ENCODE data around the gene SLC12A7. TPM values are rescaled to one million over a fixed set of nuclear protein-coding genes. Genes with fewer than 3 reads are reported as not detected.

SLC12A7 gene
- total and polyA plus RNA-seq, 2 of the 13 experiments (the other 11 are each of a cell fraction or from before 2014, with no cell fraction given): 14.0 to 18.5 TPM

- TF ChIP-seq MBD4 (IDR thresholded peaks at IDR 0.05; ENCODE audit: borderline replicate concordance, low read length): no peak
- no peak for TF ChIP-seq EEA1 (CRISPR knock-in tag; IDR thresholded peaks at IDR 0.05; ENCODE audit: borderline replicate concordance)
- no peak for TF ChIP-seq CBX5 (CRISPR knock-in tag; IDR thresholded peaks at IDR 0.05; ENCODE audit: borderline replicate concordance)
- TF ChIP-seq TOPORS (CRISPR knock-in tag; IDR thresholded peaks at IDR 0.05): no peak
- no peak for TF ChIP-seq SMARCC2 (IDR thresholded peaks at IDR 0.05)
- no peak for TF ChIP-seq ZNF33A (CRISPR knock-in tag; IDR thresholded peaks at IDR 0.05; ENCODE audit: borderline replicate concordance)
- TF ChIP-seq ZNF746 (CRISPR knock-in tag; IDR thresholded peaks at IDR 0.05): no peak
- no peak for TF ChIP-seq NR2C2 (CRISPR knock-in tag; IDR thresholded peaks at IDR 0.05; ENCODE audit: borderline replicate concordance)
- TF ChIP-seq MXI1 (IDR thresholded peaks at IDR 0.05; ENCODE audit: borderline replicate concordance, low read depth, low read length): no peak
- no peak for TF ChIP-seq NONO (IDR thresholded peaks at IDR 0.05)
- no peak for TF ChIP-seq NONO (CRISPR knock-in tag; conservative IDR thresholded peaks at IDR 0.05)
- no peak for TF ChIP-seq ARNTL (CRISPR knock-in tag; IDR thresholded peaks at IDR 0.05)
- no peak for TF ChIP-seq NCOA5 (CRISPR knock-in tag; IDR thresholded peaks at IDR 0.05)
- TF ChIP-seq, protein P1, sequence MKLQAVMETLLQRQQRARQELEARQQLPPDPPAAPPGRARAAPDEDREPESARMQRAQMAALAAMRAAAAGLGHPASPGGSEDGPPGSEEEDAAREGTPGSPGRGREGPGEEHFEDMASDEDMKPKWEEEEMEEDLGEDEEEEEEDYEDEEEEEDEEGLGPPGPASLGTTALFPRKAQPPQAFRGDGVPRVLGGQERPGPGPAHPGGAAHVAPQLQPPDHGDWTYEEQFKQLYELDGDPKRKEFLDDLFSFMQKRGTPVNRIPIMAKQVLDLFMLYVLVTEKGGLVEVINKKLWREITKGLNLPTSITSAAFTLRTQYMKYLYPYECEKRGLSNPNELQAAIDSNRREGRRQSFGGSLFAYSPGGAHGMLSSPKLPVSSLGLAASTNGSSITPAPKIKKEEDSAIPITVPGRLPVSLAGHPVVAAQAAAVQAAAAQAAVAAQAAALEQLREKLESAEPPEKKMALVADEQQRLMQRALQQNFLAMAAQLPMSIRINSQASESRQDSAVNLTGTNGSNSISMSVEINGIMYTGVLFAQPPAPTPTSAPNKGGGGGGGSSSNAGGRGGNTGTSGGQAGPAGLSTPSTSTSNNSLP (IDR thresholded peaks at IDR 0.05; ENCODE audit: low read depth, low read length): no peak
- no peak for TF ChIP-seq ZEB1 (IDR thresholded peaks at IDR 0.05; ENCODE audit: insufficient replicate concordance, low read depth)
- TF ChIP-seq FOXK2 (IDR thresholded peaks at IDR 0.05): no peak
- no peak for TF ChIP-seq ZNF513 (CRISPR knock-in tag; conservative IDR thresholded peaks at IDR 0.05)
- TF ChIP-seq, protein P2, sequence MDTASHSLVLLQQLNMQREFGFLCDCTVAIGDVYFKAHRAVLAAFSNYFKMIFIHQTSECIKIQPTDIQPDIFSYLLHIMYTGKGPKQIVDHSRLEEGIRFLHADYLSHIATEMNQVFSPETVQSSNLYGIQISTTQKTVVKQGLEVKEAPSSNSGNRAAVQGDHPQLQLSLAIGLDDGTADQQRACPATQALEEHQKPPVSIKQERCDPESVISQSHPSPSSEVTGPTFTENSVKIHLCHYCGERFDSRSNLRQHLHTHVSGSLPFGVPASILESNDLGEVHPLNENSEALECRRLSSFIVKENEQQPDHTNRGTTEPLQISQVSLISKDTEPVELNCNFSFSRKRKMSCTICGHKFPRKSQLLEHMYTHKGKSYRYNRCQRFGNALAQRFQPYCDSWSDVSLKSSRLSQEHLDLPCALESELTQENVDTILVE (CRISPR knock-in tag; IDR thresholded peaks at IDR 0.05): no peak
- no peak for TF ChIP-seq SNAPC5 (CRISPR knock-in tag; IDR thresholded peaks at IDR 0.05; ENCODE audit: borderline replicate concordance)
- TF ChIP-seq, protein P3, sequence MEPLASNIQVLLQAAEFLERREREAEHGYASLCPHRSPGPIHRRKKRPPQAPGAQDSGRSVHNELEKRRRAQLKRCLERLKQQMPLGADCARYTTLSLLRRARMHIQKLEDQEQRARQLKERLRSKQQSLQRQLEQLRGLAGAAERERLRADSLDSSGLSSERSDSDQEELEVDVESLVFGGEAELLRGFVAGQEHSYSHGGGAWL (CRISPR knock-in tag; IDR thresholded peaks at IDR 0.05): no peak
- no peak for TF ChIP-seq NFATC3 (CRISPR knock-in tag; IDR thresholded peaks at IDR 0.05)
- TF ChIP-seq PPARG (CRISPR knock-in tag; conservative IDR thresholded peaks at IDR 0.05): no peak
- no peak for TF ChIP-seq RNF2 (conservative IDR thresholded peaks at IDR 0.05; ENCODE audit: low read depth)
- no peak for TF ChIP-seq SKI (IDR thresholded peaks at IDR 0.05; ENCODE audit: partially characterized antibody)
- TF ChIP-seq SRSF4 (IDR thresholded peaks at IDR 0.05; ENCODE audit: low read depth, low read length, poor library complexity, severe bottlenecking): no peak
- TF ChIP-seq SNAI1 (CRISPR knock-in tag; IDR thresholded peaks at IDR 0.05; ENCODE audit: borderline replicate concordance): no peak
- no peak for TF ChIP-seq ZNF879 (CRISPR knock-in tag; IDR thresholded peaks at IDR 0.05)
These were observed 24.0 kb upstream of the SLC12A7 start (continued) for GRCh38 chr5:1135696-1136525.
